Measurements from ENCODE around the gene EFNA5. TPM values are rescaled to one million over a fixed set of nuclear protein-coding genes. Genes with fewer than 3 reads are reported as not detected.
A peak's percentile ranks its signal among the peaks of the same experiment; 100 is the strongest.

Gene EFNA5
- total and polyA plus RNA-seq, 2 experiments from 2014 or later = 8.5 to 18.8 TPM

GRCh38 chr5:107542428-107542827 lies 128.3 kb downstream of the EFNA5 start:
- H3K9me3 ChIP-seq (ENCODE audit: low read depth) = no peaks in the 10 kb centered on the region
- H3K27ac ChIP-seq = peak overlapping the region; percentile 70
- no peaks in the 10 kb centered on the region for H3K27me3 ChIP-seq
- H3K79me2 ChIP-seq = peaks cover 50% of the 10 kb centered on the region
- no peaks in the 10 kb centered on the region for H4K20me1 ChIP-seq (ENCODE audit: insufficient read depth, poor library complexity, severe bottlenecking)
- peak; percentile 87 for DNase-seq (ENCODE audit: low spot score)
- H3K9me2 ChIP-seq (replicated peaks; ENCODE audit: insufficient read depth) = no peaks in the 10 kb centered on the region
- no peak overlapping the region for H3K4me3 ChIP-seq
- H3K4me2 ChIP-seq = peak overlapping the region; percentile 64
- H2AFZ ChIP-seq = no peak overlapping the region
- 10% methylated on average over 4 of the region's 4 CpGs for WGBS (ENCODE audit: low lambda C conversion rate, missing lambda C conversion rate)
- TF ChIP-seq EZH2 (IDR thresholded peaks at IDR 0.05; ENCODE audit: borderline replicate concordance) = no peak
- TF ChIP-seq CTCF (IDR thresholded peaks at IDR 0.05; ENCODE audit: poor library complexity) = no peak
- TF ChIP-seq EZH2phosphoT487 (IDR thresholded peaks at IDR 0.05; ENCODE audit: low read depth, severe bottlenecking, unreplicated experiment) = no peak
- peaks cover 16% of the 10 kb centered on the region for H3K4me1 ChIP-seq (ENCODE audit: insufficient read depth)
- no peaks in the 10 kb centered on the region for H3K36me3 ChIP-seq (replicated peaks; ENCODE audit: insufficient read depth, low read depth)

- TF ChIP-seq EZH2 (IDR thresholded peaks at IDR 0.05; ENCODE audit: borderline replicate concordance) (no peak), EZH2phosphoT487 (IDR thresholded peaks at IDR 0.05; ENCODE audit: low read depth, severe bottlenecking, unreplicated experiment) (no peak), CTCF (IDR thresholded peaks at IDR 0.05; ENCODE audit: poor library complexity) (no peak)
- no peaks in the 10 kb centered on the region for H3K9me2 ChIP-seq (replicated peaks; ENCODE audit: insufficient read depth)
- no peaks in the 10 kb centered on the region for H4K20me1 ChIP-seq (ENCODE audit: insufficient read depth, poor library complexity, severe bottlenecking)
- H3K4me3 ChIP-seq = no peak overlapping the region
- H3K36me3 ChIP-seq (replicated peaks; ENCODE audit: insufficient read depth, low read depth) = no peaks in the 10 kb centered on the region
- H3K27me3 ChIP-seq = no peaks in the 10 kb centered on the region
- 88% methylated on average over 1 of the region's 1 CpG for WGBS (ENCODE audit: low lambda C conversion rate, missing lambda C conversion rate)
- peaks cover 16% of the 10 kb centered on the region for H3K4me1 ChIP-seq (ENCODE audit: insufficient read depth)
- H3K9me3 ChIP-seq (ENCODE audit: low read depth) = no peaks in the 10 kb centered on the region
- no peak for DNase-seq (ENCODE audit: low spot score)
- H3K4me2 ChIP-seq = no peak overlapping the region
- H2AFZ ChIP-seq = no peak overlapping the region
- peak overlapping the region; percentile 70 for H3K27ac ChIP-seq
- peaks cover 46% of the 10 kb centered on the region for H3K79me2 ChIP-seq
Measured at GRCh38 chr5:107541400-107541799, 129.3 kb downstream of the EFNA5 start.

GRCh38 chr5:107539726-107540330 lies 130.9 kb downstream of the EFNA5 start:
- H3K9me3 ChIP-seq (ENCODE audit: low read depth) = no peaks in the 10 kb centered on the region
- H3K4me1 ChIP-seq (ENCODE audit: insufficient read depth) = peaks cover 16% of the 10 kb centered on the region
- no peak for TF ChIP-seq EZH2phosphoT487 (IDR thresholded peaks at IDR 0.05; ENCODE audit: low read depth, severe bottlenecking, unreplicated experiment)
- no peaks in the 10 kb centered on the region for H3K36me3 ChIP-seq (replicated peaks; ENCODE audit: insufficient read depth, low read depth)
- peaks cover 46% of the 10 kb centered on the region for H3K79me2 ChIP-seq
- H3K4me2 ChIP-seq = no peak overlapping the region
- no peaks in the 10 kb centered on the region for H3K27me3 ChIP-seq
- no peak overlapping the region for H2AFZ ChIP-seq
- no peaks in the 10 kb centered on the region for H3K9me2 ChIP-seq (replicated peaks; ENCODE audit: insufficient read depth)
- DNase-seq (ENCODE audit: low spot score) = no peak
- H3K4me3 ChIP-seq = no peak overlapping the region
- no peak overlapping the region for H3K27ac ChIP-seq
- 97% methylated on average over 4 of the region's 4 CpGs for WGBS (ENCODE audit: low lambda C conversion rate, missing lambda C conversion rate)
- H4K20me1 ChIP-seq (ENCODE audit: insufficient read depth, poor library complexity, severe bottlenecking) = no peaks in the 10 kb centered on the region

- no peak for TF ChIP-seq EZH2phosphoT487 (IDR thresholded peaks at IDR 0.05; ENCODE audit: low read depth, severe bottlenecking, unreplicated experiment)
- no peak for TF ChIP-seq CTCF (IDR thresholded peaks at IDR 0.05; ENCODE audit: poor library complexity)
- TF ChIP-seq EZH2 (IDR thresholded peaks at IDR 0.05; ENCODE audit: borderline replicate concordance) = no peak
- no peak overlapping the region for H2AFZ ChIP-seq
- peaks cover 44% of the 10 kb centered on the region for H3K79me2 ChIP-seq
- H3K4me2 ChIP-seq = no peak overlapping the region
- H3K27ac ChIP-seq = no peak overlapping the region
- no peaks in the 10 kb centered on the region for H3K9me3 ChIP-seq (ENCODE audit: low read depth)
- peaks cover 3% of the 10 kb centered on the region for H4K20me1 ChIP-seq (ENCODE audit: insufficient read depth, poor library complexity, severe bottlenecking)
- DNase-seq (ENCODE audit: low spot score) = no peak
- 84% methylated on average over 5 of the region's 5 CpGs for WGBS (ENCODE audit: low lambda C conversion rate, missing lambda C conversion rate)
- peaks cover 16% of the 10 kb centered on the region for H3K4me1 ChIP-seq (ENCODE audit: insufficient read depth)
- no peak overlapping the region for H3K4me3 ChIP-seq
- no peaks in the 10 kb centered on the region for H3K9me2 ChIP-seq (replicated peaks; ENCODE audit: insufficient read depth)
- no peaks in the 10 kb centered on the region for H3K27me3 ChIP-seq
- H3K36me3 ChIP-seq (replicated peaks; ENCODE audit: insufficient read depth, low read depth) = no peaks in the 10 kb centered on the region
Measured at GRCh38 chr5:107538805-107539445, 131.8 kb downstream of the EFNA5 start.
